EH (cell line): Measurements from ENCODE around the gene KRTAP10-5.
"Not testable (repeated sequence)": the region's sequence is repeated elsewhere in the genome, so short reads cannot be mapped to it uniquely, and the experiment has no call there.

ENCODE experiments used
- DNase-seq: peaks from one replicate; pipeline ENCODE4 v3.0.0-alpha.2; 2015; ENCODE audit warnings: low read depth

Gene KRTAP10-5

GRCh38 chr21:44571844-44572782 is 8.3 kb downstream of the KRTAP10-5 start:
- no peak for DNase-seq

GRCh38 chr21:44571296-44571695 is 9.1 kb downstream of the KRTAP10-5 start:
- DNase-seq = no peak

- DNase-seq = no peak
Measured at GRCh38 chr21:44569861-44570517, 10.4 kb downstream of the KRTAP10-5 start.

GRCh38 chr21:44568667-44569556 is 11.5 kb downstream of the KRTAP10-5 start:
- DNase-seq = no peak

- DNase-seq = no peak
Measured at GRCh38 chr21:44568261-44568660, 12.1 kb downstream of the KRTAP10-5 start.

GRCh38 chr21:44567481-44568171 is 12.8 kb downstream of the KRTAP10-5 start:
- no peak for DNase-seq

GRCh38 chr21:44566403-44566802 is 14.0 kb downstream of the KRTAP10-5 start:
- no peak for DNase-seq

GRCh38 chr21:44564886-44565598 is 15.4 kb downstream of the KRTAP10-5 start:
- no peak for DNase-seq

GRCh38 chr21:44564099-44564498 is 16.3 kb downstream of the KRTAP10-5 start:
- DNase-seq = no peak

- DNase-seq = no peak
Measured at GRCh38 chr21:44558695-44559094, 21.7 kb downstream of the KRTAP10-5 start, which contains the start of gene KRTAP10-3. Gene KRTAP10-3 (minus strand): TSS chr21:44558795. CDS start chr21:44558715, 80 bp downstream.

- DNase-seq = not testable (repeated sequence)
Measured at GRCh38 chr21:44558329-44558675, 22.1 kb downstream of the KRTAP10-5 start.

GRCh38 chr21:44557491-44558328 is 22.7 kb downstream of the KRTAP10-5 start:
- no peak for DNase-seq

- DNase-seq = no peak
Measured at GRCh38 chr21:44556879-44557278, 23.5 kb downstream of the KRTAP10-5 start.

- no peak for DNase-seq
Measured at GRCh38 chr21:44555200-44555875, 25.1 kb downstream of the KRTAP10-5 start.

- DNase-seq = no peak
Measured at GRCh38 chr21:44552681-44553080, 27.7 kb downstream of the KRTAP10-5 start.

GRCh38 chr21:44552136-44552535 is 28.3 kb downstream of the KRTAP10-5 start:
- DNase-seq = no peak

- DNase-seq = no peak
Measured at GRCh38 chr21:44551340-44551961, 29.0 kb downstream of the KRTAP10-5 start, which contains the start of gene KRTAP10-2. Gene KRTAP10-2 (minus strand): TSS chr21:44551505. CDS start chr21:44551458, 47 bp downstream.

GRCh38 chr21:44550807-44551206 is 29.6 kb downstream of the KRTAP10-5 start:
- DNase-seq = no peak

- not testable (repeated sequence) for DNase-seq
Measured at GRCh38 chr21:44550285-44550684, 30.1 kb downstream of the KRTAP10-5 start.
